GM19193 (cell line): ENCODE measurements around the gene SCD5.

ENCODE experiments used
- POLR2A ChIP-seq: IDR thresholded peaks from 4 replicates; pipeline ENCODE4 v1.6.1; 2011; ENCODE audit not compliant: insufficient read depth, insufficient read length; ENCODE audit errors: extremely low read depth

SCD5 gene

DNA sequence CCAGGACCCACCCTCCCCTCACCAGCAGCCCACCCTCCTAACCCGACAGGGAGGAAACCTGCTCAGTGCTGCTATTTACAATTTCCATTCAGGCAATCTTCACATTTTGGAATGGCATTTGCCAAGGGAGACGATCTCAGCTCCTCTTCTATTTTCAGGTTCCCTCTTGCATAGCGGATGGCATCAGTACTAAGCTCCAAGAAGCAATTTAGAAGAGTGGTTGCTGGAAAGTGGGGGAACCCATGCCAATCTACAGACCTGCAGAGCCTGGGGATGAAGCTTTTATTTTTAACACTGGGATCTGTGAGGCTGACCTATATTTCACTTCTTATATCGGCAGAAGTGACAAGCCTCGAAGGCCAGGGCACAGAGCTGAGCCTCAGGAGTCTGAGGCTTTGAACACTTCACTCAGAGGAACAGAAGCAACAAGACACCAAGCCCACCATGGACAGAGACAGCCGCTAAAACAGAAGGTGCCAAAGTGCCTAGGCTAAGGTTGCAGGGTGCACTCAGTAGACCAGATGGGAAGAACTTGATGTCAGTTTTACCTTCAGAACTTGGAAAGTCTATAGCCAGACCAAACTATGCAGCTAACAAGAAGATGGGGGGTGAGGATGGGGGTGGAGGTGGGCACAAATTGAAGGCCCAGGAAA lies 44.0 kb downstream of the SCD5 start:
- TF ChIP-seq POLR2A: no peak

DNA sequence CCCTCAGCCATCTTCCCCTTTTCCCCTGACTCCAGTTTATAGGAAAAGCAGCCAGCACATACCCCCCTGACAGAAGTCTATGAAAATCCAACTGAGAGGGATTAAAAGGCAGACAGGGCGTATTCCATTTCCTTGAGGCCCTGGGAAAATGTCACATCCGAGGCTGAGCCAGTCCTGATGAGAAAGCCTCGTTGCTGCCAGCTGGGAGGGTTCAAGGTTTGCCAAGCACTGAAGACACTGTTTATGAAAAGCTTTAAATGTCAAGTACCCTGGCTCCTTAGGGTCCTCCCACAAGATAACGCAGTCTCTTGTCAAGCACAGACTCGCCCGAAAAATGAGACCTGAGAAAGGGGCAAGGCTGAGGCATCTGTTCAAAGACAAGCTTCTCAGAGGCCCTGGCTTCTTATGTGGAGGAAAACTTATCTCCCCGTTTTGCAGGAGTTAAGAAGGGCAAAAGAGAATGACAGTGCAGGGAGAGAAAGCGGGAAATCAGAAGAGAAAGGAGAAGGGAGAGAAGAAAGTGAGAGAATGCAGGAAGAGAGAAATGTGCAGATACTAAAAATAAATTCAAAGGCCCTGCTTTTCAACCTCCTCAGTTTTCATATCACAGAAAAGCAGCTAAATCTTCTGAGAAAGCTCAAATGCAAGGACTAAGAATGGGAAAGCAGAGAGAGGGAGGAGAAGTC lies 44.7 kb downstream of the SCD5 start:
- TF ChIP-seq POLR2A: no peak

DNA sequence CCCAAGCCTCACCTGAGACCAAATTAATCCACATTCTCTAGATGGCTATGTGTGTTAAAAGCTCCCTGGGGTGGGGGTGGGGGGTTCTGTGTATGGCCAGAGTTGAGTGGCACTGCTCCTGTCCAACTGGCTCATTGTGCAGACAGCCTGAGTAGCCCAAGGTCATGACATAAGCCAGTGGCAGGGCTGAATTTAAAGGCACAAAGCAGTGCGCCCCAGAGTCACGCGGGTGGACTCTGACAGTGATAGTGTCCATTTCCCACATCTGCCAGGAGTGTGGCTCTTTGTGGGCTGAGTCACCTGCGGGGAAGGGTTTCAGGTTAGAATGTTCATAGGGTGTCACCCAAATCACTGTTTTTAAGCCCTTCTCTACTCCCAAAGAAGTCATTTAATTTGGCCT lies 45.4 kb downstream of the SCD5 start:
- no peak for TF ChIP-seq POLR2A

- TF ChIP-seq POLR2A: no peak
These were observed 49.7 kb downstream of the SCD5 start for GRCh38 chr4:82748810-82749470.

DNA sequence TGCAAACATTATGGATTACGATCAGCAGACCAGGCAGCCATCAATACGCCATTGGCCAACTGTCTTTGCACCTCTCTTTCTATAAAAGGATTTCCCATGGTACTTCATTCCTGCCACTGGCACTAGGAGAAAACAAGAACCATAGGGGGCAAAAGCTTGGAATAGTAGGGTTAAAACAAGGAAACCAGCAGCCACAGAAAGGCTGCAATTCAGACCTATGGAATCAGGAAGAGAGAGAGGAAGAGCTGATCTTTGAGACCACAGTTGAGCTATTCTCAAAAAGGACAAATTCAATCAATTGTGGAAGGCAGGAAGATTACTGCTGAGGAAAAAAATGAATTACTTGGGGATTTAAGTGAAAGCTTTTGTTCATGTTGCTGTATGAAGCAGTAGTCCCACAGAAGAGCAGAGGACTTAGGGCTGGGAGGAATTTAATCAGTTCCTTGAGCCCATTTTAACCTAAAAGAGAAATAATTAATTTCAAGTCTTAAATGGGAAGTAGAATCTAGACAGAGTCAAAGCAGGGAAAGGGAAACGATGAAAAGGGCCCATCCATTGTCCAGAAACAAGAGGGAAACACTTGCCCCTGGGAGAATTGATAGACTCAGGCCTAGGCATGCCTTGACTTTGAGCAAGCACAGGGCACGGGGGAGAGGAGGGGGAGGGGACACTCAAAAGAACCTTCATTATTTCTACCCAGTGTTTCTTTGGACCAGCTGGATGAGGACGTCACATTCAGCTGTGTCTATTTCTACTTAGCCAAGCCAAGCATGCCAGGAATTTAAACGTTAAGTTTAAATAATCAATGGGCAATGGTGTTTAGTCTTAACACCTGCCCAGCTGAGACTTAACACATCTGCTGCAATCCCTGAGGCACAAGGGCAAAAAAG lies 50.7 kb downstream of the SCD5 start:
- TF ChIP-seq POLR2A: no peak

- no peak for TF ChIP-seq POLR2A
These were observed 51.7 kb downstream of the SCD5 start for GRCh38 chr4:82746705-82747574.

GRCh38 chr4:82745173-82745842 lies 53.3 kb downstream of the SCD5 start:
- no peak for TF ChIP-seq POLR2A

- no peak for TF ChIP-seq POLR2A
These were observed 54.2 kb downstream of the SCD5 start for GRCh38 chr4:82744284-82744968.

DNA sequence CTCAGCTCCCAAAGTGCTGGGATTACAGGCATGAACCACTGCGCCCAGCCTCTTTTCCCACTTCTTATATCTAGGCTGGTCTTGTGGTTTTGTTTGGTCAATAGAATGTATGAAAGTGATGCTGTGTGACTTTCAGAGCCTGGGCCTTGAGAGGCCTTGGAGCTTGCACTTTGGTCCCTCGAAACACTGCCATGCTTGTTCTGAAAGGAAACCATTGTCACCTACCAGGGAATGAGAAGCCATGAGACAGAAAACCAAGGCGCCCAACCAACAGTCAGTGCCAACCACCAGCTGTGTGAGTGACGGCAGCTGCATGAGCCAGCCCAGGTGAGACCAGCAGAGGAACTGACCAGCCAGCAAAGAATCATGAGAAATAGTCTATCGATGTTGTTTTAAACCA lies 57.4 kb downstream of the SCD5 start:
- no peak for TF ChIP-seq POLR2A

- no peak for TF ChIP-seq POLR2A
These were observed 59.1 kb downstream of the SCD5 start for GRCh38 chr4:82739287-82740190.

DNA sequence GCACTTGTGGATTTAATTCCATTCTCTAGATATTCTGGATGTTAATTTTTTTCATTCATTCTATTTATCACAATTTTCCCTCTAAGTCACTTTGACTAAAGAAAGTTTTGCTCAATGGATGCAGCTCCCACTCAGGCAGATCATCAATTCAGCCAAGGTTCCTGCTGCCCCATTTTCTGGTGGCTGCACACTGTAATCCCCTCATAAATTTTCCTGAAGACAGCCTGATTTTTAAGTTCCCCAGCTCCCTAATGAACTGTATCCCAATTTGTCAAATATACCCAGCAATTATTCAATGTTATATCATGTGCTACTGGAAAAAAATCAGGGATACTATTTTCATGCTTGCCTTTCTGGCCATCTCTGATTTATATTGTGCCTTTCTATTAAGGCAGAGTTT lies 61.2 kb downstream of the SCD5 start:
- TF ChIP-seq POLR2A: no peak

GRCh38 chr4:82733636-82734035 lies 65.0 kb downstream of the SCD5 start:
- TF ChIP-seq POLR2A: no peak
